ENCODE data around the gene DLG2.

DNA sequence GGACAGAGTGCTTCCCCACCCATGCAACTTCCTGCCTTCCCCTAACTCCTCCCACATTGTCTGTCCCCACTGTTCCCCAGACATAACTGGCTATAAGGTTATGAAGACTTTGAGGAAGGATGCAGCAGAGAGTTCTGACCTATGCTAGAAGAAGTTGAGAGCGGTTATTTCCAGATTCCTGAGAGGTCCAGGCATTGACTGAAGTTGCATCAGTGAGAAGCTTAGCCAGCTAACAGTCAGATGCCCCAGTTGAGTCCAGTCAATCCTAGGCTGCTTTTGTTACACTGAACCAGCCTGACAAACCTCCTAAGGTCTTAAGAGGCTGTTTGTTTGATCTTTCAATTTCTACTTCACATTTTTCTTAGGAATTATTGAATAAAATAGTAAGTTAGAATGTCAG lies 1403.1 kb downstream of the DLG2 start:
- TF ChIP-seq POLR2A (IDR thresholded peaks at IDR 0.05) (no peak), CTCF (IDR thresholded peaks at IDR 0.05) (no peak)

Data from ovary (tissue), 3 donors.